ENCODE results near the gene NCKAP5L. TPM values are rescaled to one million over a fixed set of nuclear protein-coding genes. Genes with fewer than 3 reads are reported as not detected.

The NCKAP5L gene
- total and polyA plus RNA-seq, 2 experiments from 2014 or later: 10.2 to 37.0 TPM

GRCh38 chr12:49784756-49785409 is 43.3 kb downstream of the NCKAP5L start (continued):
- TF ChIP-seq ZNF462 (CRISPR knock-in tag; IDR thresholded peaks at IDR 0.05) (no peak), CTCF (conservative IDR thresholded peaks at IDR 0.05; ENCODE audit: low read depth in 2 of 2) (no peak), POLR2AphosphoS5 (IDR thresholded peaks at IDR 0.05; ENCODE audit: low read depth) (no peak), NANOG (IDR thresholded peaks at IDR 0.05; ENCODE audit: borderline replicate concordance) (no peak), CREB1 (CRISPR knock-in tag; IDR thresholded peaks at IDR 0.05; ENCODE audit: low read depth) (no peak)

- Mint-ChIP-seq H3K4me3 (no peak overlapping the region), H3K9me3 (peaks cover 7% of the 10 kb centered on the region), H3K27me3 (ENCODE audit: insufficient read depth, low read depth, poor library complexity) (peaks cover 7% of the 10 kb centered on the region), H3K36me3 (ENCODE audit: low read depth) (0 out of 3 replicates have a peak, but pooled peaks cover 5% of the 10 kb centered on the region), H3K27ac (no peak overlapping the region), H3K4me1 (no peaks in the 10 kb centered on the region)
- no peaks in the 10 kb centered on the region; the same call in 1 of the 2 replicates for H4K20me1 ChIP-seq (replicated peaks; ENCODE audit: insufficient read depth)
- H3K36me3 ChIP-seq (ENCODE audit: insufficient read depth): no peaks in the 10 kb centered on the region
- H3K4me3 ChIP-seq: no peak overlapping the region
- H3K27me3 ChIP-seq (ENCODE audit: insufficient read depth): no peaks in the 10 kb centered on the region
- no peak overlapping the region for H2AFZ ChIP-seq
- H3K79me2 ChIP-seq (replicated peaks; ENCODE audit: insufficient read depth): no peaks in the 10 kb centered on the region
- no peaks in the 10 kb centered on the region for H3K4me1 ChIP-seq (ENCODE audit: insufficient read depth)
- no peaks in the 10 kb centered on the region for H3F3A ChIP-seq (replicated peaks; ENCODE audit: low read depth)
- DNase-seq (ENCODE audit: low spot score) (no peak), ATAC-seq (no peak)
- H3K4me2 ChIP-seq: no peak overlapping the region
- 0 out of 2 replicates have a peak, but pooled peaks cover 4% of the 10 kb centered on the region for H3K9me2 ChIP-seq (ENCODE audit: insufficient read depth)
- no peak overlapping the region for H3K27ac ChIP-seq (ENCODE audit: low read depth)
- TF ChIP-seq ZNF331 (CRISPR knock-in tag; IDR thresholded peaks at IDR 0.05; ENCODE audit: low read depth): no peak
Observed at GRCh38 chr12:49783917-49784676, 44.1 kb downstream of the NCKAP5L start.

Measured in GM23338 (cell line).